Activated CD4-positive, alpha-beta T cell treated with anti-CD3 and anti-CD28 coated beads, Interleukin-2, Interleukin-4, amounts not matched to agents 100 ng/mL and 50 ng/mL, durations not matched to agents 16 hours and 8 hours (primary cell): Measurements from ENCODE around the gene CXCR2.

Source experiments
- DNase-seq: peaks from one replicate; pipeline ENCODE4 v3.0.0-alpha.2; 2020; ENCODE audit warnings: low spot score

Gene CXCR2

DNA sequence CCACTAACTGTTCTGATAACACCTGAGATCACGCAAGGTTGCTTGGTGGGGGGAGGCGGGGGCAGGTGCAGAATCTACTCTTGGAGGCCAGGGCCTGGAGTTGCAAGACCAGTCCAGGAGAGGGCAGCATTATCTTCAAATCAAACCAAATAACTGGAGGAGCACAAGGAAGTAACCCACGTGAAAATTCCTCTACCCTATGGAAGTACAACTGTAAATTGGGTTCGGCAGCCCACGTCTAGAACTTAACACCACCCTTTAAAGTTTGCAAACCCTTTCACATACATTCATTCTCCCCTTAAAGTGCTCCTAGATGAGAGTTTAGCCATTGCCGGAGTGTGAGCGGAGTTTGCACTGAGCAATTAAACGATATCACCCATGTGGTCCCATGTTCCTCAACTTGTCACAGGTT, 60.5 kb downstream of the CXCR2 start:
- DNase-seq = peak; percentile 76
